Measurements from ENCODE around the gene PCDHGA7.
"Not testable (repeated sequence)": the region's sequence is repeated elsewhere in the genome, so short reads cannot be mapped to it uniquely, and the experiment has no call there.

PCDHGA7 gene

GRCh38 chr5:141369994-141370848 lies 12.3 kb upstream of the PCDHGA7 start, which contains the start of gene PCDHGB3:
PCDHGB3 (plus strand) TSS chr5:141370242; CDS start chr5:141370395, 153 bp downstream.
- H3K4me3 ChIP-seq (ENCODE audit: low read depth, low read length) = no peak within 1 kb of the TSS
- peak; percentile 31; the same call in 1 of the 2 replicates for TF ChIP-seq CTCF (IDR thresholded peaks at IDR 0.05; ENCODE audit: borderline replicate concordance, insufficient read depth, low read depth, low read length)

- no peak overlapping the region for H3K4me3 ChIP-seq (ENCODE audit: low read depth, low read length)
- TF ChIP-seq CTCF (IDR thresholded peaks at IDR 0.05; ENCODE audit: borderline replicate concordance, insufficient read depth, low read depth, low read length) = no peak
These were observed 10.7 kb upstream of the PCDHGA7 start for GRCh38 chr5:141371572-141372475.

- H3K4me3 ChIP-seq (ENCODE audit: low read depth, low read length) = no peak within 1 kb of the TSS
- TF ChIP-seq CTCF (IDR thresholded peaks at IDR 0.05; ENCODE audit: borderline replicate concordance, insufficient read depth, low read depth, low read length) = peak; percentile 24; the same call in 1 of the 2 replicates
These were observed 8.7 kb upstream of the PCDHGA7 start, which contains the start of gene PCDHGA6 for GRCh38 chr5:141373673-141374317. PCDHGA6 (plus strand) TSS chr5:141373891; CDS start chr5:141374084, 193 bp downstream.

- H3K4me3 ChIP-seq (ENCODE audit: low read depth, low read length) = no peak overlapping the region
- TF ChIP-seq CTCF (IDR thresholded peaks at IDR 0.05; ENCODE audit: borderline replicate concordance, insufficient read depth, low read depth, low read length) = no peak
These were observed 7.9 kb upstream of the PCDHGA7 start for GRCh38 chr5:141374627-141375026.

- H3K4me3 ChIP-seq (ENCODE audit: low read depth, low read length) = not testable (repeated sequence)
These were observed 6.9 kb upstream of the PCDHGA7 start for GRCh38 chr5:141375444-141376155.

GRCh38 chr5:141383345-141383744 lies 803 bp downstream of the PCDHGA7 start:
- H3K4me3 ChIP-seq (ENCODE audit: low read depth, low read length) = no peak overlapping the region

More at GRCh38 chr5:141383345-141383744, 803 bp downstream of the PCDHGA7 start:
- TF ChIP-seq CTCF (IDR thresholded peaks at IDR 0.05; ENCODE audit: borderline replicate concordance, insufficient read depth, low read depth, low read length) = no peak

Measured in GM12875 (cell line).